Endothelial cell of hepatic sinusoid (primary cell): ENCODE measurements around the gene SLC25A11.
"Not testable (repeated sequence)": the region's sequence is repeated elsewhere in the genome, so short reads cannot be mapped to it uniquely, and the experiment has no call there.

Experiments used
- in situ Hi-C: cut with HindIII; loops from 2 replicates; pipeline ENCODE4 v1.10.0; 2017; ENCODE audit warnings: low sequenced_read_pairs

The SLC25A11 gene

GRCh38 chr17:4945944-4946280 is 6.1 kb upstream of the SLC25A11 start:
- in situ Hi-C loops, result loop anchor here (5.0 kb wide), 1 partner anchor 56 kb away; no protein-coding TSS in a partner anchor

- in situ Hi-C loops, result loop anchor here (5.0 kb wide), 1 partner anchor 57 kb away; no protein-coding TSS in a partner anchor
Observed at GRCh38 chr17:4945176-4945943, 5.5 kb upstream of the SLC25A11 start.

GRCh38 chr17:4944554-4945175 is 4.8 kb upstream of the SLC25A11 start:
- in situ Hi-C loops, result loop anchor here (5.0 kb wide), 1 partner anchor 58 kb away; no protein-coding TSS in a partner anchor

- in situ Hi-C loops, result no loop called here
Observed at GRCh38 chr17:4944163-4944553, 4.3 kb upstream of the SLC25A11 start.

- in situ Hi-C loops, result no loop called here
Observed at GRCh38 chr17:4942760-4943508, 3.1 kb upstream of the SLC25A11 start.

- in situ Hi-C loops, result no loop called here
Observed at GRCh38 chr17:4941319-4941610, 1.4 kb upstream of the SLC25A11 start.

GRCh38 chr17:4940555-4941318 is 891 bp upstream of the SLC25A11 start:
- in situ Hi-C loops, result no loop called here

GRCh38 chr17:4939546-4939795 is 375 bp downstream of the SLC25A11 start:
- in situ Hi-C loops, result no loop called here

GRCh38 chr17:4938688-4939545 is 929 bp downstream of the SLC25A11 start:
- in situ Hi-C loops, result no loop called here

GRCh38 chr17:4938069-4938491 is 1.8 kb downstream of the SLC25A11 start:
- in situ Hi-C loops, result no loop called here

- in situ Hi-C loops, result no loop called here
Observed at GRCh38 chr17:4937553-4937952, 2.3 kb downstream of the SLC25A11 start.

- in situ Hi-C loops, result no loop called here
Observed at GRCh38 chr17:4936436-4936835, 3.4 kb downstream of the SLC25A11 start.

- in situ Hi-C loops, result no loop called here
Observed at GRCh38 chr17:4935650-4936049, 4.2 kb downstream of the SLC25A11 start.

- in situ Hi-C loops, result no loop called here
Observed at GRCh38 chr17:4934173-4934979, 5.5 kb downstream of the SLC25A11 start.

- in situ Hi-C loops, result no loop called here
Observed at GRCh38 chr17:4933646-4934045, 6.2 kb downstream of the SLC25A11 start.

GRCh38 chr17:4932756-4933155 is 7.1 kb downstream of the SLC25A11 start:
- in situ Hi-C loops, result no loop called here

- in situ Hi-C loops, result no loop called here
Observed at GRCh38 chr17:4931963-4932362, 7.9 kb downstream of the SLC25A11 start, which contains the start of gene GP1BA. TSS of gene GP1BA (plus strand) at chr17:4932277. CDS start at chr17:4932605, 328 bp downstream.

- in situ Hi-C loops, result no loop called here
Observed at GRCh38 chr17:4928881-4929280, 11.0 kb downstream of the SLC25A11 start.

GRCh38 chr17:4926577-4927335 is 13.1 kb downstream of the SLC25A11 start:
- in situ Hi-C loops, result not testable (repeated sequence)
